ENCODE data around the gene MTCL3.

The MTCL3 gene

GRCh38 chr6:127515794-127516661, 3.1 kb downstream of the MTCL3 start:
- peaks cover 13 to 32% of the 10 kb centered on the region in 2 donors for H3K27me3 ChIP-seq (ENCODE audit: control insufficient read depth in 1 of 2, insufficient read depth in 2 of 2, low read length in 2 of 2)
- peak overlapping the region in 1 of 2 donors; percentile 28 for H3K9ac ChIP-seq (ENCODE audit: low read length in 2 of 2)

GRCh38 chr6:127515234-127515793, 3.8 kb downstream of the MTCL3 start:
- H3K9ac ChIP-seq (ENCODE audit: low read length in 2 of 2): peak overlapping the region; percentile 2 to 28
- no peak overlapping the region for H3K27ac ChIP-seq (ENCODE audit: low read length)
- H3K4me3 ChIP-seq (ENCODE audit: low read length in 2 of 2): peak overlapping the region; percentile 75 to 78
- H3K9me3 ChIP-seq (ENCODE audit: control insufficient read depth in 2 of 2, low read length in 2 of 2): no peaks in the 10 kb centered on the region
- peaks cover 13 to 30% of the 10 kb centered on the region in 2 donors for H3K27me3 ChIP-seq (ENCODE audit: control insufficient read depth in 1 of 2, insufficient read depth in 2 of 2, low read length in 2 of 2)
- H3K4me1 ChIP-seq (ENCODE audit: control insufficient read depth, insufficient read depth, low read length): peaks cover 6% of the 10 kb centered on the region
- no peaks in the 10 kb centered on the region for H3K36me3 ChIP-seq (ENCODE audit: control insufficient read depth in 2 of 2, insufficient read depth in 2 of 2, low read length in 2 of 2)

More at GRCh38 chr6:127515794-127516661, 3.1 kb downstream of the MTCL3 start:
- Histone ChIP-seq H3K9me3 (ENCODE audit: control insufficient read depth in 2 of 2, low read length in 2 of 2) (no peaks in the 10 kb centered on the region), H3K36me3 (ENCODE audit: control insufficient read depth in 2 of 2, insufficient read depth in 2 of 2, low read length in 2 of 2) (no peaks in the 10 kb centered on the region), H3K27ac (ENCODE audit: low read length) (no peak overlapping the region), H3K4me1 (ENCODE audit: control insufficient read depth, insufficient read depth, low read length) (peaks cover 6% of the 10 kb centered on the region), H3K4me3 (ENCODE audit: low read length in 2 of 2) (peak overlapping the region; percentile 75 to 78)

GRCh38 chr6:127514773-127515227, 4.3 kb downstream of the MTCL3 start:
- peaks cover 6% of the 10 kb centered on the region for H3K4me1 ChIP-seq (ENCODE audit: control insufficient read depth, insufficient read depth, low read length)
- no peak overlapping the region for H3K27ac ChIP-seq (ENCODE audit: low read length)
- H3K9ac ChIP-seq (ENCODE audit: low read length in 2 of 2): peak overlapping the region; percentile 2 to 6

GRCh38 chr6:127514179-127514772, 4.9 kb downstream of the MTCL3 start:
- Histone ChIP-seq H3K27ac (ENCODE audit: low read length) (no peak overlapping the region), H3K4me3 (ENCODE audit: low read length in 2 of 2) (peak overlapping the region; percentile 75 to 78), H3K27me3 (ENCODE audit: control insufficient read depth in 1 of 2, insufficient read depth in 2 of 2, low read length in 2 of 2) (peaks cover 11 to 20% of the 10 kb centered on the region in 2 donors), H3K4me1 (ENCODE audit: control insufficient read depth, insufficient read depth, low read length) (peaks cover 6% of the 10 kb centered on the region), H3K36me3 (ENCODE audit: control insufficient read depth in 2 of 2, insufficient read depth in 2 of 2, low read length in 2 of 2) (no peaks in the 10 kb centered on the region), H3K9me3 (ENCODE audit: control insufficient read depth in 2 of 2, low read length in 2 of 2) (no peaks in the 10 kb centered on the region), H3K9ac (ENCODE audit: low read length in 2 of 2) (peak overlapping the region in 1 of 2 donors; percentile 13)

More at GRCh38 chr6:127514773-127515227, 4.3 kb downstream of the MTCL3 start:
- Histone ChIP-seq H3K27me3 (ENCODE audit: control insufficient read depth in 1 of 2, insufficient read depth in 2 of 2, low read length in 2 of 2) (peaks cover 13 to 25% of the 10 kb centered on the region in 2 donors), H3K36me3 (ENCODE audit: control insufficient read depth in 2 of 2, insufficient read depth in 2 of 2, low read length in 2 of 2) (no peaks in the 10 kb centered on the region), H3K9me3 (ENCODE audit: control insufficient read depth in 2 of 2, low read length in 2 of 2) (no peaks in the 10 kb centered on the region), H3K4me3 (ENCODE audit: low read length in 2 of 2) (peak overlapping the region; percentile 75 to 78)

- Histone ChIP-seq H3K36me3 (ENCODE audit: control insufficient read depth in 2 of 2, insufficient read depth in 2 of 2, low read length in 2 of 2) (no peaks in the 10 kb centered on the region), H3K4me3 (ENCODE audit: low read length in 2 of 2) (no peak overlapping the region), H3K9ac (ENCODE audit: low read length in 2 of 2) (no peak overlapping the region), H3K4me1 (ENCODE audit: control insufficient read depth, insufficient read depth, low read length) (peaks cover 6% of the 10 kb centered on the region), H3K27ac (ENCODE audit: low read length) (no peak overlapping the region), H3K9me3 (ENCODE audit: control insufficient read depth in 2 of 2, low read length in 2 of 2) (no peaks in the 10 kb centered on the region), H3K27me3 (ENCODE audit: control insufficient read depth in 1 of 2, insufficient read depth in 2 of 2, low read length in 2 of 2) (peaks cover 4 to 12% of the 10 kb centered on the region in 2 donors)
These were observed 5.7 kb downstream of the MTCL3 start for GRCh38 chr6:127513425-127513824.

GRCh38 chr6:127510876-127511275, 8.3 kb downstream of the MTCL3 start:
- Histone ChIP-seq H3K9me3 (ENCODE audit: control insufficient read depth in 2 of 2, low read length in 2 of 2) (no peaks in the 10 kb centered on the region), H3K27ac (ENCODE audit: low read length) (no peak overlapping the region), H3K27me3 (ENCODE audit: control insufficient read depth in 1 of 2, insufficient read depth in 2 of 2, low read length in 2 of 2) (no peaks in the 10 kb centered on the region), H3K4me1 (ENCODE audit: control insufficient read depth, insufficient read depth, low read length) (no peaks in the 10 kb centered on the region), H3K4me3 (ENCODE audit: low read length in 2 of 2) (no peak overlapping the region), H3K36me3 (ENCODE audit: control insufficient read depth in 2 of 2, insufficient read depth in 2 of 2, low read length in 2 of 2) (no peaks in the 10 kb centered on the region), H3K9ac (ENCODE audit: low read length in 2 of 2) (no peak overlapping the region)

GRCh38 chr6:127506894-127507293, 12.2 kb downstream of the MTCL3 start:
- no peak overlapping the region for H3K4me3 ChIP-seq (ENCODE audit: low read length in 2 of 2)
- no peaks in the 10 kb centered on the region for H3K36me3 ChIP-seq (ENCODE audit: control insufficient read depth in 2 of 2, insufficient read depth in 2 of 2, low read length in 2 of 2)
- H3K9ac ChIP-seq (ENCODE audit: low read length in 2 of 2): no peak overlapping the region
- no peaks in the 10 kb centered on the region for H3K4me1 ChIP-seq (ENCODE audit: control insufficient read depth, insufficient read depth, low read length)
- no peak overlapping the region for H3K27ac ChIP-seq (ENCODE audit: low read length)
- H3K9me3 ChIP-seq (ENCODE audit: control insufficient read depth in 2 of 2, low read length in 2 of 2): no peaks in the 10 kb centered on the region
- H3K27me3 ChIP-seq (ENCODE audit: control insufficient read depth in 1 of 2, insufficient read depth in 2 of 2, low read length in 2 of 2): no peaks in the 10 kb centered on the region

- H3K4me3 ChIP-seq (ENCODE audit: low read length in 2 of 2): no peak overlapping the region
- H3K27me3 ChIP-seq (ENCODE audit: control insufficient read depth in 1 of 2, insufficient read depth in 2 of 2, low read length in 2 of 2): no peaks in the 10 kb centered on the region
- no peaks in the 10 kb centered on the region for H3K4me1 ChIP-seq (ENCODE audit: control insufficient read depth, insufficient read depth, low read length)
- no peaks in the 10 kb centered on the region for H3K9me3 ChIP-seq (ENCODE audit: control insufficient read depth in 2 of 2, low read length in 2 of 2)
- H3K9ac ChIP-seq (ENCODE audit: low read length in 2 of 2): no peak overlapping the region
- H3K27ac ChIP-seq (ENCODE audit: low read length): no peak overlapping the region
- H3K36me3 ChIP-seq (ENCODE audit: control insufficient read depth in 2 of 2, insufficient read depth in 2 of 2, low read length in 2 of 2): no peaks in the 10 kb centered on the region
These were observed 16.1 kb downstream of the MTCL3 start for GRCh38 chr6:127503022-127503421.

- H3K27ac ChIP-seq (ENCODE audit: low read length): no peak overlapping the region
- no peaks in the 10 kb centered on the region for H3K9me3 ChIP-seq (ENCODE audit: control insufficient read depth in 2 of 2, low read length in 2 of 2)
- H3K9ac ChIP-seq (ENCODE audit: low read length in 2 of 2): no peak overlapping the region
- no peaks in the 10 kb centered on the region for H3K36me3 ChIP-seq (ENCODE audit: control insufficient read depth in 2 of 2, insufficient read depth in 2 of 2, low read length in 2 of 2)
- H3K4me1 ChIP-seq (ENCODE audit: control insufficient read depth, insufficient read depth, low read length): no peaks in the 10 kb centered on the region
- H3K27me3 ChIP-seq (ENCODE audit: control insufficient read depth in 1 of 2, insufficient read depth in 2 of 2, low read length in 2 of 2): no peaks in the 10 kb centered on the region
- no peak overlapping the region for H3K4me3 ChIP-seq (ENCODE audit: low read length in 2 of 2)
These were observed 21.7 kb downstream of the MTCL3 start for GRCh38 chr6:127497410-127497809.

GRCh38 chr6:127496471-127496870, 22.7 kb downstream of the MTCL3 start:
- H3K27me3 ChIP-seq (ENCODE audit: control insufficient read depth in 1 of 2, insufficient read depth in 2 of 2, low read length in 2 of 2): no peaks in the 10 kb centered on the region
- no peaks in the 10 kb centered on the region for H3K36me3 ChIP-seq (ENCODE audit: control insufficient read depth in 2 of 2, insufficient read depth in 2 of 2, low read length in 2 of 2)
- no peaks in the 10 kb centered on the region for H3K9me3 ChIP-seq (ENCODE audit: control insufficient read depth in 2 of 2, low read length in 2 of 2)
- H3K4me1 ChIP-seq (ENCODE audit: control insufficient read depth, insufficient read depth, low read length): no peaks in the 10 kb centered on the region
- no peak overlapping the region for H3K27ac ChIP-seq (ENCODE audit: low read length)
- H3K9ac ChIP-seq (ENCODE audit: low read length in 2 of 2): no peak overlapping the region
- H3K4me3 ChIP-seq (ENCODE audit: low read length in 2 of 2): no peak overlapping the region

Data from stomach smooth muscle (tissue), 2 donors.